DND-41 (cell line): ENCODE results near the gene DEFB123.
"Not testable (repeated sequence)": the region's sequence is repeated elsewhere in the genome, so short reads cannot be mapped to it uniquely, and the experiment has no call there.

Experiments
- ATAC-seq: fragments of 200-7000 bp; cut with Tn5 transposase; 3 replicates; pipeline ENCODE4 v1.9.1; 2021; ENCODE audit warnings: low read depth; ENCODE audit not compliant: insufficient read depth
- DNase-seq: peaks from one replicate; pipeline ENCODE4 v3.0.0-alpha.2; 2020
- H2AFZ ChIP-seq: 2 replicates; pipeline ENCODE4 v1.6.0; 2012; ENCODE audit warnings: low read depth, low read length
- H3K27ac ChIP-seq: 2 replicates; pipeline ENCODE4 v1.5.1; 2012; ENCODE audit warnings: low read length, inconsistent platforms
- H3K27me3 ChIP-seq: fragments of 200-600 bp; sonication (generic); 2 replicates; pipeline ENCODE4 v1.6.0; 2012; ENCODE audit warnings: low read length, mild to moderate bottlenecking, inconsistent platforms; ENCODE audit not compliant: insufficient read depth, poor library complexity
- H3K36me3 ChIP-seq: 2 replicates; pipeline ENCODE4 v1.5.1; 2012; ENCODE audit warnings: low read length, inconsistent platforms; ENCODE audit not compliant: insufficient read depth
- H3K4me1 ChIP-seq: 2 replicates; pipeline ENCODE4 v1.5.1; 2012; ENCODE audit warnings: mild to moderate bottlenecking, low read length; ENCODE audit not compliant: insufficient read depth
- H3K4me2 ChIP-seq: 2 replicates; pipeline ENCODE4 v1.6.0; 2012; ENCODE audit warnings: mild to moderate bottlenecking, moderate library complexity, low read length, inconsistent platforms; ENCODE audit not compliant: insufficient read depth
- H3K4me3 ChIP-seq, 2 experiments: fragments of 200-600 bp in 1 of 2; shearing (Covaris generic) in 1 of 2; 2 replicates each; pipeline ENCODE4 v1.5.1; 2012 to 2016; ENCODE audit warnings: inconsistent platforms in 2 of 2, low read length in 2 of 2, mild to moderate bottlenecking in 2 of 2, low read depth in 1 of 2, moderate library complexity in 1 of 2
- H3K79me2 ChIP-seq: 2 replicates; pipeline ENCODE4 v1.6.0; 2012; ENCODE audit warnings: low read length, inconsistent platforms; ENCODE audit not compliant: insufficient read depth
- H3K9ac ChIP-seq: 2 replicates; pipeline ENCODE4 v1.6.0; 2012; ENCODE audit warnings: low read depth, mild to moderate bottlenecking, inconsistent platforms, low read length, moderate library complexity
- H3K9me3 ChIP-seq: 2 replicates; pipeline ENCODE4 v1.5.1; 2012; ENCODE audit warnings: low read length, moderate library complexity, mild to moderate bottlenecking, inconsistent platforms; ENCODE audit not compliant: insufficient read depth, severe bottlenecking
- H4K20me1 ChIP-seq: 2 replicates; pipeline ENCODE4 v1.6.0; 2012; ENCODE audit warnings: low read length; ENCODE audit not compliant: insufficient read depth
- EZH2 ChIP-seq: IDR thresholded peaks from 3 replicates; pipeline ENCODE4 v1.6.1; 2012; ENCODE audit warnings: borderline replicate concordance, low read depth, mild to moderate bottlenecking, moderate library complexity, low read length, inconsistent platforms; ENCODE audit not compliant: severe bottlenecking
- TF ChIP-seq, protein P1 (sequence below): IDR thresholded peaks from 2 replicates; pipeline ENCODE4 v1.5.1; 2012; ENCODE audit warnings: borderline replicate concordance, low read length, moderate library complexity, mild to moderate bottlenecking; ENCODE audit not compliant: poor library complexity, severe bottlenecking; ENCODE audit errors: extremely low read depth

DEFB123 gene

DNA sequence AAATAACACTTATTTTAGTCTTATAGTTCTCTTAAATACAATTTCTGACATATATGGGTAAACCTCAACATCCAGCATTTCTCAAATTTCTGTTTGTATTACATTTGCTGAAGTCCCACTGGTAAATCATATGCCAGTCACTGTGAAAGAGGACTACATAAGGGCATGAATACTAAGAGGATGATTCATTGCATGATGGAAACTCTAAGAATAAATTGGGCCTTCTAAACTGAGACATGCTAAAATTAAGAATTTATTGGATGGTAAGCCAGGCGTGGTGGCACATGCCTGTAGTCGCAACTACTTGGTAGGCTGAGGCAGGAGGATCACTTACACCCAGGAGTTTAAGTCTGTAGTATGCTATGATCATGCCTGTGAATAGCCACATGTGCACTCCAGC is 12.1 kb downstream of the DEFB123 start:
- no peaks in the 10 kb centered on the region for H3K9me3 ChIP-seq
- no peaks in the 10 kb centered on the region for H3K4me1 ChIP-seq

DNA sequence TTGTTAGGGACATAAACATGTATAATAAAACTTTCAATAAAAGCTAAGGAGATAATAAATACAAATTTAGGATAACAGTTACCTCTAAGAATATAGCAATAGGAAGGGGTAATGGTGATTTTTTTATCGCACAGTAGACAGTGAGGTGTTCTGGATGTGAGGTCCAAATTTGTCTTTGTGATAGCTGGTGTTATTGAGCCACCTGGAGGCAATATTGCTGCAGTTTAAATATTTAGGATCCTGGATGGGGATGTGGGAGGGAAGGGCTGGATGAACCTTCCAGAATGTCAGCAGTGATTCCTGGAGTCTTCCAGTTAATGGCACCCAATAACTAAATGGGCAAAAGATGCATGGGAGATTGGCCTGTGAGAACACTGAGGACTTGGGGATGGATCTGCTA is 13.9 kb downstream of the DEFB123 start:
- no peak overlapping the region for H3K27ac ChIP-seq
- no peaks in the 10 kb centered on the region for H3K36me3 ChIP-seq
- H3K4me1 ChIP-seq = no peaks in the 10 kb centered on the region
- ATAC-seq = no peak
- no peak overlapping the region for H3K4me3 ChIP-seq
- no peaks in the 10 kb centered on the region for H4K20me1 ChIP-seq
- no peak overlapping the region for H3K4me2 ChIP-seq
- no peak for DNase-seq
- no peaks in the 10 kb centered on the region for H3K9me3 ChIP-seq
- no peaks in the 10 kb centered on the region for H3K79me2 ChIP-seq
- H3K27me3 ChIP-seq = peaks cover 3% of the 10 kb centered on the region
- H3K9ac ChIP-seq = no peak overlapping the region
- H2AFZ ChIP-seq = no peak overlapping the region
- TF ChIP-seq, protein P1, sequence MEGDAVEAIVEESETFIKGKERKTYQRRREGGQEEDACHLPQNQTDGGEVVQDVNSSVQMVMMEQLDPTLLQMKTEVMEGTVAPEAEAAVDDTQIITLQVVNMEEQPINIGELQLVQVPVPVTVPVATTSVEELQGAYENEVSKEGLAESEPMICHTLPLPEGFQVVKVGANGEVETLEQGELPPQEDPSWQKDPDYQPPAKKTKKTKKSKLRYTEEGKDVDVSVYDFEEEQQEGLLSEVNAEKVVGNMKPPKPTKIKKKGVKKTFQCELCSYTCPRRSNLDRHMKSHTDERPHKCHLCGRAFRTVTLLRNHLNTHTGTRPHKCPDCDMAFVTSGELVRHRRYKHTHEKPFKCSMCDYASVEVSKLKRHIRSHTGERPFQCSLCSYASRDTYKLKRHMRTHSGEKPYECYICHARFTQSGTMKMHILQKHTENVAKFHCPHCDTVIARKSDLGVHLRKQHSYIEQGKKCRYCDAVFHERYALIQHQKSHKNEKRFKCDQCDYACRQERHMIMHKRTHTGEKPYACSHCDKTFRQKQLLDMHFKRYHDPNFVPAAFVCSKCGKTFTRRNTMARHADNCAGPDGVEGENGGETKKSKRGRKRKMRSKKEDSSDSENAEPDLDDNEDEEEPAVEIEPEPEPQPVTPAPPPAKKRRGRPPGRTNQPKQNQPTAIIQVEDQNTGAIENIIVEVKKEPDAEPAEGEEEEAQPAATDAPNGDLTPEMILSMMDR = no peak
- no peak for TF ChIP-seq EZH2

More for the DNA sequence above, 12.1 kb downstream of the DEFB123 start:
- TF ChIP-seq EZH2 = no peak
- TF ChIP-seq, protein P1 = no peak
- Histone ChIP-seq H3K4me2 (no peak overlapping the region), H2AFZ (no peak overlapping the region), H3K4me3 (no peak overlapping the region), H3K27me3 (no peaks in the 10 kb centered on the region), H3K36me3 (no peaks in the 10 kb centered on the region), H4K20me1 (no peaks in the 10 kb centered on the region), H3K27ac (no peak overlapping the region), H3K9ac (no peak overlapping the region), H3K79me2 (no peaks in the 10 kb centered on the region)
- ATAC-seq (no peak), DNase-seq (no peak)

DNA sequence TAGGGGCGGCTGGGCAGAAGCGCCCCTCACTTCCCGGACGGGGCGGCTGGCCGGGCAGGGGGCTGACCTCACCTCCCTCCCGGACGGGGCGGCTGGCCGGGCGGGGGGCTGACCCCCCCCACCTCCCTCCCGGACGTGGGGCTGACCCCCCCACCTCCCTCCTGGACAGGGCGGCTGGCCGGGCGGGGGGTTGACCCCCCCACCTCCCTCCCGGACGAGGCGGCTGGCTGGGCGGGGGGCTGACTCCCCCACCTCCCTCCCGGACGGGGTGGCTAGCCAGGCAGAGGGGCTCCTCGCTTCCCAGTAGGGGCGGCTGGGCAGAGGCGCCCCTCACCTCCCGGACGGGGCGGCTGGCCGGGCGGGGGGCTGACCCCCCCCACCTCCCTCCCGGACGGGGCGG is 30.5 kb downstream of the DEFB123 start:
- not testable (repeated sequence) for H3K36me3 ChIP-seq, H3K27ac ChIP-seq, ATAC-seq, H3K4me3 ChIP-seq, H3K9me3 ChIP-seq, H3K79me2 ChIP-seq, H2AFZ ChIP-seq, H4K20me1 ChIP-seq, H3K4me1 ChIP-seq, H3K9ac ChIP-seq, DNase-seq, H3K27me3 ChIP-seq, H3K4me2 ChIP-seq

DNA sequence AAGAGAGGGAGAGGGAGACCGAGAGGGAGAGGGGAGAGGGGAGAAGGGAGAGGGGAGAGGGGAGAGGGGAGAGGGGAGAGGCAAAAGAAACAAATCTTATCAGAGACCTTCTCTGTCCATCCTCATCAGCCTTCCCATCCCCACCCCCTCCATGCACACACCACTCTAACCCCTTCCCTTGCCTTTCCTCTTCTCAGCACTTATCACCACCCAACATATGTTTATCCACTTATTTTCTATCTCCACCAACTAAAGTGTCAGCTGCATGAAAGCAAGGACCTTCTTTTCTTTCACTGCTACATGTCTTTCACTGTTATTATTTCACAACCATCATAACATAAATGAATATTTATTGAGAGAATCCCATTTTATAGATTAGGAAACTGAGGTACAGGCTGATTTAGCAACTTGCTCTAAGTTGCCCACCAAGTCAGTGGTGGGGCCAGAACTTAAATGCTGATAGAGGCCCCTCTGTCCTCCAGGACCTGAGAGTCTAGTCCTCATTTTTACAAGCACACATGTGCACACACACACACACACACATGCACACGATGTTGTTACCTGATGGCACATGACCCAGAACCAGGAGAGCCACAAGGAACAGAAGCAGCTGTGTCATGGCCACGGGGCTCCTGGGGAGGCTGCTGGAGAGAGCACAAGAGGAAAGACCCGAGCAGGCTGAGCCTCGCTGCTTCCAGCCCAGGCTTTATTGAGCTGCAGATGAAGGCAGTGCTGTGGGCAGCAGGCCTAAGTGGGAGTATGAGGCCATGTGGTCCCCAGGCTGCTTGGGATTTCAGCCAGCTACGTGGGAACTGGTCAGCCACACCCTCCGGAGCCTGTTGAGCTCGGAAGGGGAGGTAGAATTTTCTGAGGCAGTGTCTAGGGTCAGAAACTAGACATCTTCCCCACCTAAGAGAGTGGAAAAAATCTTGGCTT is 32.2 kb downstream of the DEFB123 start:
- ATAC-seq (no peak), DNase-seq (no peak)

More for the DNA sequence above, 32.2 kb downstream of the DEFB123 start:
- no peaks in the 10 kb centered on the region for H4K20me1 ChIP-seq
- H3K27ac ChIP-seq = no peak overlapping the region
- H3K79me2 ChIP-seq = no peaks in the 10 kb centered on the region
- no peak overlapping the region for H3K9ac ChIP-seq
- no peaks in the 10 kb centered on the region for H3K27me3 ChIP-seq
- no peak overlapping the region for H3K4me2 ChIP-seq
- H2AFZ ChIP-seq = no peak overlapping the region
- no peak overlapping the region for H3K4me3 ChIP-seq
- peaks cover 2% of the 10 kb centered on the region for H3K9me3 ChIP-seq
- H3K4me1 ChIP-seq = no peaks in the 10 kb centered on the region
- H3K36me3 ChIP-seq = no peaks in the 10 kb centered on the region
- no peak for TF ChIP-seq EZH2
- TF ChIP-seq, protein P1 = no peak
